ENCODE results near the gene MUC4.

DNA sequence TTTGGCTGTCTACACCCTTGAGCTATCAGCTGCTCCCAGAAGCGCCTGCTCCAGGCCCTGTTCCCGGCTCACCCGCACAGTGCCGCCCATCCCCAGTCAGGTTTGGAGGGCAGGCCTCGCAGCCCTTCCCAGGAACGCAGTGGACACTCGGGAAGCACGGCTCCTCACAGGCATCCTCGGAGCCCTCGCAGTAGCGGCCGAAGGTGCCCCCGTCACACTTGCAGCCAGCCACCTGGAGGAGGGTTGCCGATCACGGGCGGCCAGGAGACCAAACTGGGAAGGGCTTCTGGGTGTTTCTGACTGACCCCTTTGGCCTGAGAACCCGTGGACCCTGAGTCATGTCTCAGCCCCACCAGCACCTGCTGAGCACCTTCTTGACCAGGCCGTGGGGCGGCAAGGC lies 57.6 kb downstream of the MUC4 start:
- TF ChIP-seq POLR2A (IDR thresholded peaks at IDR 0.05): no peak
- TF ChIP-seq, protein P1, sequence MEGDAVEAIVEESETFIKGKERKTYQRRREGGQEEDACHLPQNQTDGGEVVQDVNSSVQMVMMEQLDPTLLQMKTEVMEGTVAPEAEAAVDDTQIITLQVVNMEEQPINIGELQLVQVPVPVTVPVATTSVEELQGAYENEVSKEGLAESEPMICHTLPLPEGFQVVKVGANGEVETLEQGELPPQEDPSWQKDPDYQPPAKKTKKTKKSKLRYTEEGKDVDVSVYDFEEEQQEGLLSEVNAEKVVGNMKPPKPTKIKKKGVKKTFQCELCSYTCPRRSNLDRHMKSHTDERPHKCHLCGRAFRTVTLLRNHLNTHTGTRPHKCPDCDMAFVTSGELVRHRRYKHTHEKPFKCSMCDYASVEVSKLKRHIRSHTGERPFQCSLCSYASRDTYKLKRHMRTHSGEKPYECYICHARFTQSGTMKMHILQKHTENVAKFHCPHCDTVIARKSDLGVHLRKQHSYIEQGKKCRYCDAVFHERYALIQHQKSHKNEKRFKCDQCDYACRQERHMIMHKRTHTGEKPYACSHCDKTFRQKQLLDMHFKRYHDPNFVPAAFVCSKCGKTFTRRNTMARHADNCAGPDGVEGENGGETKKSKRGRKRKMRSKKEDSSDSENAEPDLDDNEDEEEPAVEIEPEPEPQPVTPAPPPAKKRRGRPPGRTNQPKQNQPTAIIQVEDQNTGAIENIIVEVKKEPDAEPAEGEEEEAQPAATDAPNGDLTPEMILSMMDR (IDR thresholded peaks at IDR 0.05): no peak
